Immature natural killer cell (primary cell): Measurements from ENCODE around the gene TMC7. TPM values are rescaled to one million over a fixed set of nuclear protein-coding genes. Genes with fewer than 3 reads are reported as not detected.

ENCODE experiments used
- DNase-seq, 3 donors: peaks; one replicate each; pipeline ENCODE4 v3.0.0; 2022; ENCODE audit warnings: mixed read lengths in 1 of 3
- H3K27ac Mint-ChIP-seq, 6 donors: one replicate each; pipeline ENCODE4 v1.8.0; 2020; ENCODE audit warnings: mixed read lengths in 6 of 6, mild to moderate bottlenecking in 5 of 6, inconsistent platforms in 4 of 6, moderate library complexity in 3 of 6
- H3K27me3 Mint-ChIP-seq, 3 donors: one replicate each; pipeline ENCODE4 v1.8.0; 2020 to 2021; ENCODE audit warnings: low read depth in 3 of 3, mild to moderate bottlenecking in 3 of 3, mixed read lengths in 3 of 3, moderate library complexity in 3 of 3, inconsistent platforms in 1 of 3
- H3K36me3 Mint-ChIP-seq, 3 donors: one replicate each; pipeline ENCODE4 v1.8.0; 2020; ENCODE audit warnings: mixed read lengths in 3 of 3, inconsistent platforms in 2 of 3, mild to moderate bottlenecking in 2 of 3
- H3K4me1 Mint-ChIP-seq, 2 donors: one replicate each; pipeline ENCODE4 v1.8.0; 2020; ENCODE audit warnings: inconsistent platforms in 2 of 2, mild to moderate bottlenecking in 2 of 2, mixed read lengths in 2 of 2, moderate library complexity in 1 of 2
- H3K4me3 Mint-ChIP-seq, 5 donors: one replicate each; pipeline ENCODE4 v1.8.0; 2020; ENCODE audit warnings: mild to moderate bottlenecking in 5 of 5, mixed read lengths in 5 of 5, inconsistent platforms in 3 of 5, moderate library complexity in 3 of 5
- H3K9me3 Mint-ChIP-seq, 6 donors: one replicate each; pipeline ENCODE4 v1.8.0; 2020; ENCODE audit warnings: mild to moderate bottlenecking in 6 of 6, mixed read lengths in 6 of 6, inconsistent platforms in 4 of 6, moderate library complexity in 3 of 6
- polyA plus RNA-seq, 3 donors: library from polyadenylated mRNA; unstranded; fragments of 300-500 nt; fragmentation: Illumina TruSeq; gene quantifications; one replicate each; pipeline ENCODE4 v1.2.3, GENCODE V29; 2021

Gene TMC7
- polyA plus RNA-seq, 3 donors from 2014 or later = not detected

DNA sequence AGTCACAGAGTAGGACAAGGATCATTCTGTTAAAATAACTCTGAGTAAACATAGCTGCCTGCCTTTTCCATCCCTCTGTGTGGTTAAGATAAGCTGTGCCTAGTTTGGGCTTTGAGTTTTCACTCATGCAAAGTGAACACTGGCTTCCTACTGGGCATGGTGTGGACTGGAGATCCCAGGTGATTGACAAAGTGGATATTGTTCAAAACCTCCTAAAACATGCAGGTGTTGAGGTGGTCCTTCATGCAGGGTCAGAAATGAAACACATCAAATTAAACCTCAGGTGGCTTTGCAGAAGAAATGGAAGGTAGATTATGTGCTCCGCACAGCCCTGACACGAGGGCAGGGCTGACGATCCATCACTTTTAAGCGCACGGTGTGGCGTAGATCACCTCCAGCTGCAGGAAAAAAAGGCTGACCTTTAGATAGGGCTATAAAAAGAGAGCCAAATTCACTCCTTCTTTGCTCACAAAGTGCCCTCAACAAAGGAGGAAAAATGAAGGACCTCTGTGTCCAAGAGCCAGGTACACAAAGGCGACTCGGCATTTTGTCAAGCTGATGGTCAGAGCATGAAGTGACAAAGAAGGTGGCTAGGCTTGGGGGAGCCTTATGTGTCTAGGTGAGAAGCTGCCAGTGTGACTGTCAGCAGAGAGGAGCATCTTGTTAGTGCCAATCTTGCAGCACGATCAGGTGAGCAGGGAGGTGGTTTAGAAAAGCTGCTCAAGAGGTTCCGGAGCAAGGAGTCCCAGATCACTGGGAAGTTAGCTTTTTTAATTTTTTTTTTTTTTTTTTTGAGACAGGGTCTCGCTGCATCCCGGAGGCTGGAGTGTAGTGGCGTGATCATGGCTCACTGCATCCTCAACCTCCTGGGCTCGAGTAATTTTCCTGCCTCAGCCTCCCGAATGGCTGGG lies 110.2 kb downstream of the TMC7 start:
- Mint-ChIP-seq H3K4me1 (no peaks in the 10 kb centered on the region), H3K9me3 (peaks cover 0 to 3% (median 0%) of the 10 kb centered on the region in 6 donors), H3K4me3 (no peak overlapping the region), H3K36me3 (no peaks in the 10 kb centered on the region), H3K27me3 (peaks cover 0 to 9% (median 0%) of the 10 kb centered on the region in 3 donors), H3K27ac (peak overlapping the region in 1 of 6 donors; percentile 36)
- no peak for DNase-seq

GRCh38 chr16:19094542-19095365 lies 111.0 kb downstream of the TMC7 start:
- Mint-ChIP-seq H3K27me3 (peaks cover 0 to 9% (median 0%) of the 10 kb centered on the region in 3 donors), H3K9me3 (peaks cover 0 to 3% (median 0%) of the 10 kb centered on the region in 6 donors), H3K36me3 (no peaks in the 10 kb centered on the region), H3K4me3 (no peak overlapping the region), H3K27ac (no peak overlapping the region), H3K4me1 (no peaks in the 10 kb centered on the region)
- no peak for DNase-seq

DNA sequence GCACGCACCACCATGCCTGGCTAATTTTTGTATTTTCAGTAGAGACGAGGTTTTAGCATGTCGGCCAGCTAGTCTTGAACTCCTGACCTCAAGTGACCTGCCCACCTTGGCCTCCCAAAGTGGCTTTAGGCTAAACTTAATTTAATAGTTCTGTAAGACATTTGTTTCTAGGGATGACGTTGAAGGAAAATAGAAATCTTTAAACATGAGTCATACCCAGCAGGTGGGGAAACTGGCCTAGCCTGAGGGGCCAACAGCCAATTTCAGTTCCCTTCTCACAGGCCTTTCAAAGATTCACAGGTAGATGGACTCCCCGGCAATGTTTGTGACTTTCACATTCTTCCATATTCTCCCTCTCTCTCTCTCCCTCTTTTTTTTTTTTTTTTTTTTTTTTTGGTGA lies 111.9 kb downstream of the TMC7 start:
- no peak overlapping the region for H3K27ac Mint-ChIP-seq
- no peak for DNase-seq
- no peak overlapping the region for H3K4me3 Mint-ChIP-seq

DNA sequence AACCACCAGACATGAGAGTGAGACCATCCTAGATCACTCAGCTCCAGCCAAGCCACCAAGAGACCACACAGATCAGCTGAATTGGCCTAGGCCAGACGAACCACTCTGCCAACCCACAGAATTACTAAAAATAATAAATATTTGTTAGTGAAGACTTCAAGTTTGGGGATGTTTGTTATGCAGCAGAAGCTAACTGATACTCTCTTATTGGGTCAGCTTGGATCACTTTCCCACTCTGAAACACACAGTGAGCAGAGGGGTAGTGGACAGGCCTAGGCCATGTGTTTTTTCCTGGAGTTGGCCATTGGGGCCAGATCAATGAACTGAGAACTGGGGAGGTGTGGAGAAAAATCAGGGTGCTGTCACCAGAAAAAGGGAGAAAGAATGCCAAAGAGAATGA lies 114.4 kb downstream of the TMC7 start:
- H3K36me3 Mint-ChIP-seq = no peaks in the 10 kb centered on the region
- no peak overlapping the region for H3K27ac Mint-ChIP-seq
- no peak for DNase-seq
- peaks cover 0 to 8% (median 0%) of the 10 kb centered on the region in 3 donors for H3K27me3 Mint-ChIP-seq
- no peaks in the 10 kb centered on the region for H3K4me1 Mint-ChIP-seq
- peaks cover 0 to 3% (median 0%) of the 10 kb centered on the region in 6 donors for H3K9me3 Mint-ChIP-seq
- no peak overlapping the region for H3K4me3 Mint-ChIP-seq

More for the DNA sequence above, 111.9 kb downstream of the TMC7 start:
- H3K36me3 Mint-ChIP-seq = no peaks in the 10 kb centered on the region
- H3K27me3 Mint-ChIP-seq = peaks cover 0 to 9% (median 0%) of the 10 kb centered on the region in 3 donors
- peaks cover 0 to 3% (median 0%) of the 10 kb centered on the region in 6 donors for H3K9me3 Mint-ChIP-seq
- H3K4me1 Mint-ChIP-seq = no peaks in the 10 kb centered on the region

DNA sequence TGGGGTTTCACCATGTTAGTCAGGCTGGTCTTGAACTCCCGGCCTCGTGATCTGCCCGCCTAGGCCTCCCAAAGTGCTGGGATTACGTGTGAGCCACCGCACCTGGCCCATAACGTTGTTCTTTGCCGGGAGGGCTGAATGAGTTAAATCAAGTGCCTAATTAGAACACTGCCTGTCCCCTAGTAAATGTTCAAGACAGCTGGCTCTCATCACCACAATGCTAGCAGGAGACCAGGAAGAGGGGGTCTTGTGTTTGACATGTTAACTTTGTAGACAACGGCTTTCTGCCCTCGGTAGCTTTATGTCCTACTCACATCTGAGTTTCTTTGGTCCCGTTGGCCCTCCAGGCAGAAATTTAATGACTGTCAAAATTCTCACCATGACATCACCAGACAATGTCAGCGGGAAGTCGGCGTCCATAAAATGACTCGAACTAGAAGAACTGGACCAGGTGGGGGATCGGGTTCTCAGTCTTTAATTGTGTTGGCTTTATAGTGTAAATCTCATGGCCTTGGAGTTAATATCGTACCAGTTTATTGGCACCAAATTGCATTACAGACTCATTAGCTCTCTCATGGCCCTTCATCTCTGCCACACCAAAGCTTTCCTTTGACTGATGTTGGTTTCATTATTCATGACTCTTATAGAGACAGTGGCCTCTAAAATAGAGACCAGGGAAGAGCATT lies 118.6 kb downstream of the TMC7 start:
- Mint-ChIP-seq H3K36me3 (no peaks in the 10 kb centered on the region), H3K4me3 (no peak overlapping the region), H3K9me3 (peaks cover 0 to 3% (median 0%) of the 10 kb centered on the region in 6 donors), H3K27me3 (peaks cover 0 to 5% (median 2%) of the 10 kb centered on the region in 3 donors), H3K4me1 (no peaks in the 10 kb centered on the region), H3K27ac (no peak overlapping the region)
- DNase-seq = no peak

- Mint-ChIP-seq H3K4me3 (no peak overlapping the region), H3K27ac (no peak overlapping the region)
Observed at GRCh38 chr16:19104607-19105006, 120.9 kb downstream of the TMC7 start.

DNA sequence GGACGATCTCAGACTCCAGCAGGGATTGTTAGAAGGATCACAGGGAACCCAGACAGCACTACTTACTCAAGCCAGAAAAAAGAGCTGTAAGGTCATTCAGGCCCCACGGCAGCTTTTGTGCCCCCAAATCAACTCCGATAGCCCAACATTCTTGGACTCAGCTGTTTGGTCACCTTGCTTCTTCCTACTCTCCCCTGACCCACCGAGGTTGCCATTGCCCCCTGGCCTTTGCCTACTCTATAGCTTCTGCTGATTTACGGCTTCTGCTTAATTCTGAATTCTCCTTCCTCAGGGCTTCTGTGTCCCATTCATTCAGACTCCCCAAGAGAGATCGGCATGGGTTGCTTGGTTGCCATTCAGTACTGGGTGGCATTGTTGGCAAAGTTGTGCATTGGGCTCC lies 121.4 kb downstream of the TMC7 start:
- Mint-ChIP-seq H3K27ac (no peak overlapping the region), H3K9me3 (no peaks in the 10 kb centered on the region), H3K36me3 (no peaks in the 10 kb centered on the region), H3K4me1 (no peaks in the 10 kb centered on the region), H3K4me3 (no peak overlapping the region), H3K27me3 (peaks cover 0 to 4% (median 2%) of the 10 kb centered on the region in 3 donors)
- no peak for DNase-seq

More at GRCh38 chr16:19104607-19105006, 120.9 kb downstream of the TMC7 start:
- peaks cover 0 to 4% (median 2%) of the 10 kb centered on the region in 3 donors for H3K27me3 Mint-ChIP-seq
- no peaks in the 10 kb centered on the region for H3K36me3 Mint-ChIP-seq
- no peaks in the 10 kb centered on the region for H3K4me1 Mint-ChIP-seq
- no peak for DNase-seq
- H3K9me3 Mint-ChIP-seq = no peaks in the 10 kb centered on the region

GRCh38 chr16:19105891-19106624 lies 122.3 kb downstream of the TMC7 start:
- no peaks in the 10 kb centered on the region for H3K36me3 Mint-ChIP-seq
- no peak overlapping the region for H3K4me3 Mint-ChIP-seq
- no peaks in the 10 kb centered on the region for H3K9me3 Mint-ChIP-seq
- H3K27ac Mint-ChIP-seq = no peak overlapping the region
- H3K27me3 Mint-ChIP-seq = peaks cover 0 to 4% (median 2%) of the 10 kb centered on the region in 3 donors
- H3K4me1 Mint-ChIP-seq = no peaks in the 10 kb centered on the region
- no peak for DNase-seq

GRCh38 chr16:19106625-19107020 lies 122.9 kb downstream of the TMC7 start:
- no peak for DNase-seq
- no peak overlapping the region for H3K27ac Mint-ChIP-seq
- H3K4me1 Mint-ChIP-seq = no peaks in the 10 kb centered on the region
- no peak overlapping the region for H3K4me3 Mint-ChIP-seq
- no peaks in the 10 kb centered on the region for H3K36me3 Mint-ChIP-seq
- no peaks in the 10 kb centered on the region for H3K9me3 Mint-ChIP-seq
- peaks cover 0 to 4% (median 2%) of the 10 kb centered on the region in 3 donors for H3K27me3 Mint-ChIP-seq

DNA sequence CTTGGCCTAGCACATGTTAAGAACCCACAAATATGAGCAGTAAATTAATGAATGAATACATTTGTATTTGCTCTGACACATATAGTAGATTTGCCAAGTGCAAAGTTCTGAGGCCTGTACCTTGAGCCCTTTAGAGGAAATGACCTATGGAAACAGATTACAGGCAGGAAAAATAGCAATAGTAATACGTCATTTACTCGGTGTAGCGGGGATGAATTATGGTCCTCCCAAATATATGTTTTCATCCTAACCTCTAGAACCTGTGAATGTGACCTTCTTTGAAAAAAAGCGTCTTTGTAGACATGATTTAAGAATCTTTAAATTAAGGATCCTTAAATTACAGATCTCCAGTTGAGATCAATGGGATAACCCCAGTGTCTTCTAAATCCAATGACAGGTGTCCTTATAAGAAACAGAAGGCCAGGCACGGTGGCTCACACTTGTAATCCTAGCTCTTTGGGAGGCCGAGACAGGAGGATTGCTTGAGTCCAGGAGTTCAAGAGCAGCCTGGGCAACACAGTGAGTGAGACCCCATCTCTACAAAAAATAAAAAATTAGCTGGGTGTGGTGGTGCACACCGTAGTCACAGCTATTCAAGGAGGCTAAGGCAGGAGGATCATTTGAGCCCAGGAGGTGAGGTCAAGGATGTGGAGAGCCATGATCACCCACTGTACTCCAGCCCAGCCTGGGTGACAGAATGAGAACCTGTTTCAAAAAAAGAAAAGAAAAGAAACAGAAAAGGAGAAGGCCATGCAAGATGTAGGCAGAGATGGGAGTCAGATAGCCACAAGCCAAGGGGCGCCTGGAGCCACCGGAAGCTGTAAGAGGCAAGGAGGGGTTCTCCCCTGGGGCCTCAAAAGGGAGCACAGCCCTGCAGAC lies 124.9 kb downstream of the TMC7 start:
- DNase-seq = no peak
- Mint-ChIP-seq H3K27ac (no peak overlapping the region), H3K9me3 (no peaks in the 10 kb centered on the region), H3K4me1 (peaks cover 0 to 2% of the 10 kb centered on the region in 2 donors), H3K27me3 (peaks cover 2 to 5% (median 4%) of the 10 kb centered on the region in 3 donors), H3K4me3 (no peak overlapping the region), H3K36me3 (no peaks in the 10 kb centered on the region)

- Mint-ChIP-seq H3K36me3 (no peaks in the 10 kb centered on the region), H3K27me3 (peaks cover 2 to 5% (median 4%) of the 10 kb centered on the region in 3 donors), H3K4me3 (no peak overlapping the region), H3K27ac (no peak overlapping the region), H3K9me3 (no peaks in the 10 kb centered on the region), H3K4me1 (peaks cover 0 to 2% of the 10 kb centered on the region in 2 donors)
- no peak for DNase-seq
Observed at GRCh38 chr16:19109288-19109664, 125.5 kb downstream of the TMC7 start.

- Mint-ChIP-seq H3K9me3 (no peaks in the 10 kb centered on the region), H3K27me3 (peaks cover 2 to 5% (median 4%) of the 10 kb centered on the region in 3 donors), H3K4me3 (no peak overlapping the region), H3K36me3 (no peaks in the 10 kb centered on the region), H3K27ac (no peak overlapping the region), H3K4me1 (peaks cover 0 to 2% of the 10 kb centered on the region in 2 donors)
- DNase-seq = no peak
Observed at GRCh38 chr16:19110537-19111360, 127.0 kb downstream of the TMC7 start.
